Mesendoderm (in vitro differentiated cells): ENCODE data around the gene PDCD2L.
"Not testable (repeated sequence)": the region's sequence is repeated elsewhere in the genome, so short reads cannot be mapped to it uniquely, and the experiment has no call there.

ENCODE experiments used
- DNase-seq: peaks from one replicate; pipeline ENCODE4 v3.0.0; 2013
- H2AK5ac ChIP-seq: 2 replicates; pipeline ENCODE4 v1.6.1; 2013; ENCODE audit warnings: low read length, inconsistent platforms
- H2BK120ac ChIP-seq: 2 replicates; pipeline ENCODE4 v1.6.1; 2013; ENCODE audit warnings: low read depth, mild to moderate bottlenecking, low read length, moderate library complexity, mixed read lengths
- H2BK15ac ChIP-seq: replicated peaks from 2 replicates; pipeline ENCODE4 v1.6.1; 2013; ENCODE audit warnings: low read depth, mild to moderate bottlenecking, moderate library complexity
- H2BK5ac ChIP-seq: 2 replicates; pipeline ENCODE4 v1.6.1; 2013; ENCODE audit warnings: low read length, inconsistent platforms
- H3K18ac ChIP-seq: 2 replicates; pipeline ENCODE4 v1.6.1; 2013; ENCODE audit warnings: mild to moderate bottlenecking, low read length, mixed read lengths
- H3K23ac ChIP-seq: one replicate; pipeline ENCODE4 v1.6.1; 2013; ENCODE audit warnings: low read length
- H3K27ac ChIP-seq: 2 replicates; pipeline ENCODE4 v1.5.1; 2013; ENCODE audit warnings: low read depth, mild to moderate bottlenecking, inconsistent platforms, low read length, moderate library complexity
- H3K27me3 ChIP-seq: 2 replicates; pipeline ENCODE4 v1.6.1; 2013; ENCODE audit warnings: low read length, control low read depth, mild to moderate bottlenecking, inconsistent platforms; ENCODE audit not compliant: insufficient read depth, poor library complexity
- H3K36me3 ChIP-seq: 2 replicates; pipeline ENCODE4 v1.6.1; 2013; ENCODE audit warnings: low read length, inconsistent platforms; ENCODE audit not compliant: control insufficient read depth, insufficient read depth
- H3K4ac ChIP-seq: one replicate; pipeline ENCODE4 v1.6.1; 2013; ENCODE audit warnings: low read depth, mild to moderate bottlenecking, low read length, moderate library complexity
- H3K4me1 ChIP-seq: 2 replicates; pipeline ENCODE4 v1.6.1; 2013; ENCODE audit warnings: low read depth, low read length, inconsistent platforms; ENCODE audit not compliant: control insufficient read depth
- H3K4me2 ChIP-seq: 2 replicates; pipeline ENCODE4 v1.6.1; 2013; ENCODE audit warnings: low read length
- H3K4me3 ChIP-seq: 2 replicates; pipeline ENCODE4 v1.5.1; 2013; ENCODE audit warnings: mild to moderate bottlenecking, low read length
- H3K56ac ChIP-seq: one replicate; pipeline ENCODE4 v1.6.1; 2013; ENCODE audit warnings: low read length
- H3K79me1 ChIP-seq: 2 replicates; pipeline ENCODE4 v1.6.1; 2013; ENCODE audit warnings: low read length, inconsistent platforms
- H3K79me2 ChIP-seq: 2 replicates; pipeline ENCODE4 v1.6.1; 2013; ENCODE audit warnings: mild to moderate bottlenecking, low read length; ENCODE audit not compliant: control insufficient read depth, insufficient read depth
- H3K9ac ChIP-seq: 2 replicates; pipeline ENCODE4 v1.6.1; 2013; ENCODE audit warnings: low read length, inconsistent platforms
- H4K5ac ChIP-seq: one replicate; pipeline ENCODE4 v1.6.1; 2013; ENCODE audit warnings: low read length
- H4K8ac ChIP-seq: one replicate; pipeline ENCODE4 v1.6.1; 2013; ENCODE audit warnings: low read depth, mild to moderate bottlenecking, control low read depth, low read length, moderate library complexity
- WGBS: extraction: QIAGEN DNeasy Blood & Tissue Kit; methylation state at CpG from one replicate; pipeline ENCODE4 v1.1.7; 2013; ENCODE audit warnings: low lambda C conversion rate, missing lambda C conversion rate; ENCODE audit not compliant: insufficient coverage; ENCODE audit errors: extremely low coverage; 5-methylcytosine and 5-hydroxymethylcytosine counted together

Gene PDCD2L

DNA sequence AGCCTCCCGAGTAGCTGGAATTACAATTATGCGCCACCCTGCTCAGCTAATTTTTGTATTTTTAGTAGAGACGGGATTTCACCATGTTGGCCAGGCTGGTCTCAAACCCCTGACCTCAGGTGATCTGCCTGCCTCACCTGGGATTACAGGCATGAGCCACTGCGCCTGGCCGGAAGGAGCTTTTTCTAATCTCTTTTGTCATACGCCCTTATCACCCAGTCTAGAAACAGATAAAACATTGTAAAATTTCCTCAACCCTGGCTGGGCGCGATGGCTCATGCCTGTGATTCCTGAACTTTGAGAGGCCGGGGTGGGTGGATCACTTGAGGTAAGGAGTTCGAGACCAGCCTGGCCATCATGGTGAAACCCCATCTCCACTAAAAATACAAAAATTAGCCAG is 35.0 kb upstream of the PDCD2L start:
- peaks cover 12% of the 10 kb centered on the region for H3K79me1 ChIP-seq
- not testable (repeated sequence) for H3K4me1 ChIP-seq

DNA sequence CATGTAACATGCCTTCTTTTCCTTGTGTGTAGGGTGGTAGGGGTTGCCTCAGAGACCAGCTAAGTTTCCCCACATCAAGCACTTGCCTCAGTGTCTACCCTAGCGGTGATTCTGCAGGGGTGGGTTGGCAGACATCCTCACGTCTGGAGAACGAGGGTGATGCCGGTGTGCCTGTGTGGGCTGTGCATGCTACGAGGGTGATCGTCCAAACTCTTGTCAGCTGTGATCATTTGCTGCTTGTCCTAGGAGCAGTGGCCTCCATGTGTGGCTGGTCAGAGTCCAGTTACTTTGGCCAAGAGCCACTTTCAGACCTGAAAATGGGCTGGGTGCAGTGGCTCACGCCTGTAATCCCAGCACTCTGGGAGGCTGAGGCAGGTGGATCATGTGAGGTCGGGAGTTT is 34.1 kb upstream of the PDCD2L start:
- Histone ChIP-seq H3K27ac (no peak overlapping the region), H3K18ac (no peak overlapping the region), H2BK120ac (no peak overlapping the region), H2AK5ac (no peak overlapping the region), H3K4ac (no peak overlapping the region), H3K23ac (peak overlapping the region; percentile 24), H3K9ac (no peak overlapping the region), H4K8ac (no peak overlapping the region), H3K4me1 (peaks cover 5% of the 10 kb centered on the region), H3K56ac (no peak overlapping the region), H4K5ac (no peak overlapping the region), H3K4me3 (no peak overlapping the region), H2BK15ac (no peak overlapping the region), H3K79me1 (peaks cover 12% of the 10 kb centered on the region), H3K79me2 (peaks cover 8% of the 10 kb centered on the region), H2BK5ac (no peak overlapping the region), H3K4me2 (no peak overlapping the region), H3K27me3 (no peaks in the 10 kb centered on the region), H3K36me3 (peaks cover 9% of the 10 kb centered on the region)
- no CpG with 5 or more reads among the region's 8 CpGs for WGBS
- no peak for DNase-seq

More for the DNA sequence above, 35.0 kb upstream of the PDCD2L start:
- not testable (repeated sequence) for H2BK5ac ChIP-seq, H3K36me3 ChIP-seq, H3K79me2 ChIP-seq, DNase-seq, H2BK120ac ChIP-seq, H3K4me3 ChIP-seq, H4K8ac ChIP-seq, H3K18ac ChIP-seq, H3K9ac ChIP-seq, H3K56ac ChIP-seq, H3K27ac ChIP-seq, H4K5ac ChIP-seq, H3K4me2 ChIP-seq, H2BK15ac ChIP-seq, H2AK5ac ChIP-seq, H3K4ac ChIP-seq, H3K23ac ChIP-seq, H3K27me3 ChIP-seq
- no CpG with 5 or more reads among the region's 10 CpGs for WGBS

- Histone ChIP-seq H3K27me3 (no peaks in the 10 kb centered on the region), H3K9ac (no peak overlapping the region), H3K79me2 (peaks cover 5% of the 10 kb centered on the region), H3K4ac (no peak overlapping the region), H3K36me3 (peaks cover 11% of the 10 kb centered on the region), H2AK5ac (no peak overlapping the region), H3K4me1 (peaks cover 3% of the 10 kb centered on the region), H2BK5ac (no peak overlapping the region), H3K18ac (no peak overlapping the region), H3K4me3 (no peak overlapping the region), H4K8ac (no peak overlapping the region), H3K79me1 (peaks cover 8% of the 10 kb centered on the region), H2BK15ac (no peak overlapping the region), H3K23ac (no peak overlapping the region), H2BK120ac (no peak overlapping the region), H4K5ac (no peak overlapping the region), H3K4me2 (no peak overlapping the region), H3K27ac (no peak overlapping the region), H3K56ac (no peak overlapping the region)
- no CpG with 5 or more reads among the region's 4 CpGs for WGBS
- DNase-seq = no peak
Measured at GRCh38 chr19:34370983-34371382, 33.2 kb upstream of the PDCD2L start.

GRCh38 chr19:34373601-34374288 is 30.5 kb upstream of the PDCD2L start:
- no CpG with 5 or more reads among the region's 11 CpGs for WGBS
- Histone ChIP-seq H4K8ac (no peak overlapping the region), H3K56ac (no peak overlapping the region), H3K4me2 (no peak overlapping the region), H3K79me2 (no peaks in the 10 kb centered on the region), H2BK15ac (no peak overlapping the region), H3K27me3 (no peaks in the 10 kb centered on the region), H3K36me3 (peaks cover 13% of the 10 kb centered on the region), H3K4ac (no peak overlapping the region), H3K9ac (no peak overlapping the region), H3K4me3 (no peak overlapping the region), H2BK120ac (no peak overlapping the region), H2BK5ac (no peak overlapping the region), H3K79me1 (peaks cover 2% of the 10 kb centered on the region), H4K5ac (no peak overlapping the region), H3K27ac (no peak overlapping the region), H3K18ac (no peak overlapping the region), H2AK5ac (no peak overlapping the region), H3K23ac (no peak overlapping the region), H3K4me1 (no peaks in the 10 kb centered on the region)
- no peak for DNase-seq

GRCh38 chr19:34375598-34375997 is 28.6 kb upstream of the PDCD2L start:
- WGBS = no CpG with 5 or more reads among the region's 8 CpGs

More at GRCh38 chr19:34375598-34375997, 28.6 kb upstream of the PDCD2L start:
- Histone ChIP-seq H3K27ac (no peak overlapping the region), H4K5ac (no peak overlapping the region), H3K36me3 (peaks cover 15% of the 10 kb centered on the region), H3K4ac (no peak overlapping the region), H3K4me1 (no peaks in the 10 kb centered on the region), H3K18ac (no peak overlapping the region), H3K4me2 (no peak overlapping the region), H3K56ac (no peak overlapping the region), H4K8ac (no peak overlapping the region), H3K79me2 (no peaks in the 10 kb centered on the region), H3K79me1 (peaks cover 2% of the 10 kb centered on the region), H2AK5ac (no peak overlapping the region), H2BK120ac (no peak overlapping the region), H3K9ac (no peak overlapping the region), H3K23ac (no peak overlapping the region), H2BK5ac (no peak overlapping the region), H3K4me3 (no peak overlapping the region), H2BK15ac (no peak overlapping the region), H3K27me3 (no peaks in the 10 kb centered on the region)
- no peak for DNase-seq
